GM12878 (cell line): ENCODE measurements around the gene ANKRD11. TPM values are rescaled to one million over a fixed set of nuclear protein-coding genes. Genes with fewer than 3 reads are reported as not detected.

Experiments
- ATAC-seq: fragments of 200-7000 bp; cut with Tn5 transposase; 3 replicates; pipeline ENCODE4 v1.9.1; 2020; ENCODE audit warnings: mild to moderate bottlenecking, moderate library complexity
- BruUV-seq: library from RNA; stranded (reverse); fragments of 400-500 nt; replicated peaks from 2 replicates; lab custom pipeline; 2021; lab: Mats Ljungman, UMichigan
- CTCF ChIA-PET: fragments of 300-600 bp; sonication (Branson Sonifier 250); formaldehyde crosslinking; extraction: SDS; loops from one replicate; lab custom pipeline; 2021; ENCODE audit warnings: inconsistent platforms; lab: Yijun Ruan, JAX
- POLR2A ChIA-PET: fragments of 350-600 bp; formaldehyde crosslinking; extraction: SDS; loops from one replicate; lab custom pipeline; 2021; ENCODE audit warnings: inconsistent platforms; lab: Charles Lee
- RAD21 ChIA-PET: fragments of 300-600 bp; sonication (Branson Sonifier 250); formaldehyde crosslinking; loops from one replicate; lab custom pipeline; 2023; ENCODE audit warnings: antibody characterized with exemption; ENCODE audit not compliant: unreplicated experiment; lab: Charles Lee
- SMC1A ChIA-PET: fragments of 300-600 bp; sonication (Branson Sonifier 250); formaldehyde crosslinking; loops from one replicate; lab custom pipeline; 2023; ENCODE audit not compliant: unreplicated experiment, uncharacterized antibody; lab: Charles Lee
- DNase-seq: peaks from one replicate; pipeline ENCODE4 v3.0.0-alpha.2; 2011; ENCODE audit warnings: low read depth, low spot score
- FAIRE-seq: peaks from 3 replicates; lab custom pipeline; 2011; peaks lifted over from hg19 to GRCh38; lab: Jason Lieb, UNC
- H2AFZ ChIP-seq: 2 replicates; pipeline ENCODE4 v1.6.0; 2011; ENCODE audit warnings: low read depth, low read length, control low read depth; ENCODE audit not compliant: control insufficient read depth
- H3K27ac ChIP-seq: 2 replicates; pipeline ENCODE4 v1.5.1; 2011; ENCODE audit warnings: control low read depth; ENCODE audit not compliant: control insufficient read depth, insufficient read depth
- H3K27me3 ChIP-seq, 2 experiments: replicated peaks in 1 of 2; 2 replicates each; pipeline versions ENCODE4 v1.6.0 to v1.6.1; 2011; ENCODE audit warnings: low read length in 1 of 2; ENCODE audit not compliant: control insufficient read depth in 2 of 2, insufficient read depth in 2 of 2
- H3K36me3 ChIP-seq, 2 experiments: 2 replicates each; pipeline ENCODE4 v1.5.1; 2011; ENCODE audit warnings: low read length in 1 of 2; ENCODE audit not compliant: control insufficient read depth in 2 of 2, insufficient read depth in 2 of 2
- H3K4me1 ChIP-seq: 2 replicates; pipeline ENCODE4 v1.6.1; 2011; ENCODE audit warnings: mild to moderate bottlenecking, low read length, moderate library complexity, mixed read lengths; ENCODE audit not compliant: control insufficient read depth, insufficient read depth
- H3K4me2 ChIP-seq: 2 replicates; pipeline ENCODE4 v1.6.0; 2011; ENCODE audit warnings: control low read depth; ENCODE audit not compliant: control insufficient read depth, insufficient read depth
- H3K4me3 ChIP-seq: fragments of 200-600 bp; sonication (generic); 2 replicates; pipeline ENCODE4 v1.5.1; 2016
- H3K79me2 ChIP-seq: 2 replicates; pipeline ENCODE4 v1.6.0; 2011; ENCODE audit warnings: low read length; ENCODE audit not compliant: control insufficient read depth, insufficient read depth
- H3K9ac ChIP-seq: 2 replicates; pipeline ENCODE4 v1.8.0; 2011; ENCODE audit warnings: low read length, control low read depth, mixed read lengths; ENCODE audit not compliant: control insufficient read depth, insufficient read depth
- H3K9me3 ChIP-seq: replicated peaks from 3 replicates; pipeline ENCODE4 v1.5.1; 2011; ENCODE audit warnings: mild to moderate bottlenecking, low read length; ENCODE audit not compliant: control insufficient read depth, insufficient read depth
- H4K20me1 ChIP-seq: 2 replicates; pipeline ENCODE4 v1.6.0; 2011; ENCODE audit not compliant: control insufficient read depth, insufficient read depth
- ESRRA ChIP-seq: IDR thresholded peaks from 2 replicates; pipeline ENCODE4 v1.6.1; 2012; ENCODE audit warnings: mild to moderate bottlenecking, low read length, improper control_type of control experiment
- ETV6 ChIP-seq, 2 experiments: fragments of 450-650 bp in 1 of 2; IDR thresholded peaks in 1 of 2; conservative IDR thresholded peaks in 1 of 2; 2 replicates each; pipeline ENCODE4 v1.6.1; 2014; ENCODE audit warnings: antibody characterized with exemption in 1 of 2, borderline replicate concordance in 1 of 2, low read depth in 1 of 2, mild to moderate bottlenecking in 1 of 2, moderate library complexity in 1 of 2
- KLF5 ChIP-seq: fragments of 450-650 bp; IDR thresholded peaks from 2 replicates; pipeline ENCODE4 v1.6.1; 2014; ENCODE audit warnings: mild to moderate bottlenecking; ENCODE audit not compliant: partially characterized antibody
- NFXL1 ChIP-seq: fragments of 450-650 bp; IDR thresholded peaks from 2 replicates; pipeline ENCODE4 v1.6.1; 2017; ENCODE audit warnings: antibody characterized with exemption, mild to moderate bottlenecking, borderline replicate concordance
- NFYB ChIP-seq: IDR thresholded peaks from 2 replicates; pipeline ENCODE4 v1.6.1; 2011; ENCODE audit warnings: low read depth, mild to moderate bottlenecking, low read length, improper control_type of control experiment, moderate library complexity; ENCODE audit not compliant: insufficient read depth
- NR2F1 ChIP-seq: fragments of 450-650 bp; conservative IDR thresholded peaks from 2 replicates; pipeline ENCODE4 v1.6.1; 2017; ENCODE audit warnings: mild to moderate bottlenecking
- POLR2AphosphoS5 ChIP-seq: IDR thresholded peaks from 2 replicates; pipeline ENCODE4 v1.6.1; 2011; ENCODE audit warnings: mild to moderate bottlenecking, low read length, inconsistent platforms
- SKIL ChIP-seq: fragments of 450-650 bp; IDR thresholded peaks from 2 replicates; pipeline ENCODE4 v1.6.1; 2017; ENCODE audit warnings: mild to moderate bottlenecking, low read depth, inconsistent platforms; ENCODE audit not compliant: poor library complexity, severe bottlenecking
- TAF1 ChIP-seq: IDR thresholded peaks from 2 replicates; pipeline ENCODE4 v1.6.1; 2011; ENCODE audit warnings: mild to moderate bottlenecking, low read depth, low read length, borderline replicate concordance
- ZSCAN29 ChIP-seq: fragments of 450-650 bp; IDR thresholded peaks from 2 replicates; pipeline ENCODE4 v1.6.1; 2017; ENCODE audit warnings: mild to moderate bottlenecking, moderate library complexity
- WGBS: methylation state at CpG from one replicate; pipeline ENCODE4 v1.1.6; 2016; ENCODE audit warnings: low lambda C conversion rate; ENCODE audit not compliant: insufficient replicate concordance, insufficient coverage; ENCODE audit errors: missing lambda C conversion rate; 5-methylcytosine and 5-hydroxymethylcytosine counted together
- in situ Hi-C: fragments of 300-500 bp; cut with MboI; formaldehyde crosslinking; loops from 9 replicates; pipeline ENCODE4 v1.14.3; 2018; ENCODE audit warnings: mixed read lengths
- intact Hi-C: fragments of 100-400 bp; cut with micrococcal nuclease; formaldehyde crosslinking; loops from one replicate; pipeline ENCODE4 v1.14.2; 2022; ENCODE audit not compliant: unreplicated experiment
- polyA plus RNA-seq, 11 experiments: library from polyadenylated mRNA; depleted of rRNA in 4 of 11; unstranded in 6 of 11; stranded (reverse) in 5 of 11; fragments of >200 nt; fragmentation: Nextera tagmentation in 4 of 11; fragmentation: Illumina TruSeq in 1 of 11; extraction: Ambion mirVana in 4 of 11; extraction: Trizol in 1 of 11; gene quantifications; 1 replicate in 1 of 11; 2 replicates in 10 of 11; pipeline versions ENCODE4 v1.2.1 to v1.2.3, GENCODE V29; 2011 to 2016; ENCODE audit warnings: inconsistent platforms in 2 of 11, missing spikeins in 2 of 11, low read depth in 1 of 11
- total RNA-seq, 4 experiments: library from RNA; depleted of rRNA in 3 of 4; stranded (reverse); fragments of >200 nt in 3 of 4; fragmentation: Illumina TruSeq in 1 of 4; extraction: Trizol in 1 of 4; gene quantifications; 2 replicates each; pipeline versions ENCODE4 v1.2.1 to v1.2.3, GENCODE V29; 2013 to 2021
- TF ChIP-seq, protein P1 (sequence below), 3 experiments: IDR thresholded peaks in 2 of 3; conservative IDR thresholded peaks in 1 of 3; 2 replicates each; pipeline ENCODE4 v1.5.1; 2011; ENCODE audit warnings: low read depth in 3 of 3, low read length in 3 of 3, mild to moderate bottlenecking in 3 of 3, control low read depth in 2 of 3, moderate library complexity in 2 of 3, inconsistent platforms in 1 of 3, mixed read lengths in 1 of 3; ENCODE audit not compliant: control insufficient read depth in 2 of 3, insufficient read depth in 1 of 3; ENCODE audit errors: extremely low read depth in 1 of 3
- TF ChIP-seq, protein P2 (sequence below): IDR thresholded peaks from 2 replicates; pipeline ENCODE4 v1.6.1; 2011; ENCODE audit warnings: low read depth, mild to moderate bottlenecking, low read length, moderate library complexity, borderline replicate concordance; ENCODE audit errors: extremely low read depth
- TF ChIP-seq, protein P3 (sequence below): fragments of 450-650 bp; formaldehyde crosslinking; IDR thresholded peaks from 2 replicates; pipeline ENCODE4 v1.5.0; 2022; ENCODE audit warnings: mild to moderate bottlenecking, missing genetic modification characterization

Gene ANKRD11
- total and polyA plus RNA-seq, 10 of the 15 experiments (the other 5 are each of a cell fraction or from before 2014, with no cell fraction given), result 5.1 to 103 (median 27.4) TPM

DNA sequence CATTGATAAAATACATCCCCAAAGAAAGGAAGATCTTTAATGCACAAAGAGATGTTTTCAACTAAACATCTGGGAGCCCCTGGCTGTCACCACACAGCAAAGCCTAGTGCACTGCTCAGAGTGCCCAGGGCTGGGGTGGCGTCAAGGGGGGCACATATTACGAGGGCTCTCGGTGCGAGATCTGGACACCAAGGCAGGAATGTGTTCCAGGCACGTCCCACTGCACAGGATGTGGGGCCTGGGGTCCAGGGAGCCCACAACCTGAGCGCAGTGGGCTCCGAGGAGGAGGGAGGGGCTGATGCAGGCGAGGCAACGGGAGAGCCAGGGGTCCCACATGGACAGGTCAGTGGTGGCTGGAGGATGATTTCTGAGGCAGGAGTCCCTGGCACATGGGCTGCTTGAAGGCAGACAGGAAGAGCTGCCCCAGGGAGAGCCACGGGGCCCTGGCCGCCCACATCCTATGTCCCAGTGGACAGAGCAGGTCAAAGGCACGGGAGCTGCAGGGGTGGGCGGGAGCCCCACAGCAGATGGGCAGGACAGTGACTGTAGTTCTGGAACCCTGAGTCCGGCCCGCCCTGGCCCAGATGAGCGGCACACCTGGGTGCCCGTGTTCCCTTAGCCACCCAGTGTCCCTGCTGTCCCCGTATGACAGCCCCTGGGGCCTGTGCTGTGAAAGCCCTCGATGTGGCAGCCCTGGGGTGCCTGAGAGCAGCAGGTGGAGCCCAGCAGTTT lies 216.5 kb downstream of the ANKRD11 start (continued):
- TF ChIP-seq NFXL1 (no peak), TAF1 (no peak)
- TF ChIP-seq, all 136 proteins: peak for 2

DNA sequence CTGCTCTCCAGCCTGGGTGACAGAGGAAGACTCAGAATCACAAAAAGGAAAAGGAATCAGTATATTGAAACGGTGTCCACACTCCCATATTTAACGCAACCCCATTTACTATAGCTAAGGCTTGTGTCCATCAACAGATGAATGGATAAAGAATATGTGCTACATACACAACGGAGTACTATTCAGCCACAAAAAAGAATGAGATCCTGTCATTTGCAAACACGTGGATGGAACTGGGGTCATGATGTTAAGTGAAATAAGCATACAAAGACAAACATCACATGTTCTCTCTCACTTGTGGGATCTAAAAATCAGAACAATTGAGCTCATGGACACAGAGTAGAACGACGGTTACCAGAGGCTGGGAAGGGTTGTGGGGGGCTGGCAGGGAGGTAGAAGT lies 217.7 kb downstream of the ANKRD11 start:
- WGBS, result 87% methylated on average over 6 of the region's 6 CpGs
- FAIRE-seq (no peak), ATAC-seq (no peak), DNase-seq (no peak)
- Histone ChIP-seq H3K4me2 (no peak overlapping the region), H4K20me1 (no peaks in the 10 kb centered on the region), H2AFZ (no peak overlapping the region), H3K36me3 (peaks cover 26 to 31% of the 10 kb centered on the region in 2 experiments), H3K27ac (no peak overlapping the region), H3K9me3 (no peaks in the 10 kb centered on the region), H3K4me3 (no peak overlapping the region), H3K79me2 (no peaks in the 10 kb centered on the region), H3K9ac (no peak overlapping the region), H3K27me3 (no peaks in the 10 kb centered on the region), H3K4me1 (no peaks in the 10 kb centered on the region)
- intact Hi-C loops, result no loop called here
- ChIA-PET POLR2A (interaction anchor here (0.6 kb wide), 1 partner anchor 637 kb away, joined by 3 read pairs; no protein-coding TSS in a partner anchor), RAD21 (interaction anchor here (0.5 kb wide), 1 partner anchor 31 kb away, joined by 4 read pairs; no protein-coding TSS in a partner anchor), CTCF (no interaction called here), SMC1A (interaction anchor here (0.9 kb wide), 1 partner anchor 270 kb away, joined by 3 read pairs; no protein-coding TSS in a partner anchor)
- in situ Hi-C loops, result no loop called here
- BruUV-seq, result no TSS peak
- no peak for TF ChIP-seq ZSCAN29
- no peak for TF ChIP-seq ETV6 (conservative IDR thresholded peaks at IDR 0.05 in 1 of 2, IDR thresholded peaks at IDR 0.05 in 1 of 2; ENCODE audit: borderline replicate concordance in 1 of 2, low read depth in 1 of 2)
- TF ChIP-seq KLF5, result no peak
- TF ChIP-seq NR2F1, result no peak
- TF ChIP-seq, protein P1, sequence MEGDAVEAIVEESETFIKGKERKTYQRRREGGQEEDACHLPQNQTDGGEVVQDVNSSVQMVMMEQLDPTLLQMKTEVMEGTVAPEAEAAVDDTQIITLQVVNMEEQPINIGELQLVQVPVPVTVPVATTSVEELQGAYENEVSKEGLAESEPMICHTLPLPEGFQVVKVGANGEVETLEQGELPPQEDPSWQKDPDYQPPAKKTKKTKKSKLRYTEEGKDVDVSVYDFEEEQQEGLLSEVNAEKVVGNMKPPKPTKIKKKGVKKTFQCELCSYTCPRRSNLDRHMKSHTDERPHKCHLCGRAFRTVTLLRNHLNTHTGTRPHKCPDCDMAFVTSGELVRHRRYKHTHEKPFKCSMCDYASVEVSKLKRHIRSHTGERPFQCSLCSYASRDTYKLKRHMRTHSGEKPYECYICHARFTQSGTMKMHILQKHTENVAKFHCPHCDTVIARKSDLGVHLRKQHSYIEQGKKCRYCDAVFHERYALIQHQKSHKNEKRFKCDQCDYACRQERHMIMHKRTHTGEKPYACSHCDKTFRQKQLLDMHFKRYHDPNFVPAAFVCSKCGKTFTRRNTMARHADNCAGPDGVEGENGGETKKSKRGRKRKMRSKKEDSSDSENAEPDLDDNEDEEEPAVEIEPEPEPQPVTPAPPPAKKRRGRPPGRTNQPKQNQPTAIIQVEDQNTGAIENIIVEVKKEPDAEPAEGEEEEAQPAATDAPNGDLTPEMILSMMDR (IDR thresholded peaks at IDR 0.05 in 2 of 3, conservative IDR thresholded peaks at IDR 0.05 in 1 of 3; ENCODE audit: control insufficient read depth in 2 of 3, extremely low read depth in 1 of 3, insufficient read depth in 1 of 3, low read depth in 3 of 3, low read length in 3 of 3), result no peak
- no peak for TF ChIP-seq NFYB
- TF ChIP-seq, protein P2, sequence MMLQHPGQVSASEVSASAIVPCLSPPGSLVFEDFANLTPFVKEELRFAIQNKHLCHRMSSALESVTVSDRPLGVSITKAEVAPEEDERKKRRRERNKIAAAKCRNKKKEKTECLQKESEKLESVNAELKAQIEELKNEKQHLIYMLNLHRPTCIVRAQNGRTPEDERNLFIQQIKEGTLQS, result no peak
- no peak for TF ChIP-seq SKIL
- TF ChIP-seq, protein P3, sequence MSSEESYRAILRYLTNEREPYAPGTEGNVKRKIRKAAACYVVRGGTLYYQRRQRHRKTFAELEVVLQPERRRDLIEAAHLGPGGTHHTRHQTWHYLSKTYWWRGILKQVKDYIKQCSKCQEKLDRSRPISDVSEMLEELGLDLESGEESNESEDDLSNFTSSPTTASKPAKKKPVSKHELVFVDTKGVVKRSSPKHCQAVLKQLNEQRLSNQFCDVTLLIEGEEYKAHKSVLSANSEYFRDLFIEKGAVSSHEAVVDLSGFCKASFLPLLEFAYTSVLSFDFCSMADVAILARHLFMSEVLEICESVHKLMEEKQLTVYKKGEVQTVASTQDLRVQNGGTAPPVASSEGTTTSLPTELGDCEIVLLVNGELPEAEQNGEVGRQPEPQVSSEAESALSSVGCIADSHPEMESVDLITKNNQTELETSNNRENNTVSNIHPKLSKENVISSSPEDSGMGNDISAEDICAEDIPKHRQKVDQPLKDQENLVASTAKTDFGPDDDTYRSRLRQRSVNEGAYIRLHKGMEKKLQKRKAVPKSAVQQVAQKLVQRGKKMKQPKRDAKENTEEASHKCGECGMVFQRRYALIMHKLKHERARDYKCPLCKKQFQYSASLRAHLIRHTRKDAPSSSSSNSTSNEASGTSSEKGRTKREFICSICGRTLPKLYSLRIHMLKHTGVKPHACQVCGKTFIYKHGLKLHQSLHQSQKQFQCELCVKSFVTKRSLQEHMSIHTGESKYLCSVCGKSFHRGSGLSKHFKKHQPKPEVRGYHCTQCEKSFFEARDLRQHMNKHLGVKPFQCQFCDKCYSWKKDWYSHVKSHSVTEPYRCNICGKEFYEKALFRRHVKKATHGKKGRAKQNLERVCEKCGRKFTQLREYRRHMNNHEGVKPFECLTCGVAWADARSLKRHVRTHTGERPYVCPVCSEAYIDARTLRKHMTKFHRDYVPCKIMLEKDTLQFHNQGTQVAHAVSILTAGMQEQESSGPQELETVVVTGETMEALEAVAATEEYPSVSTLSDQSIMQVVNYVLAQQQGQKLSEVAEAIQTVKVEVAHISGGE (CRISPR knock-in tag), result no peak
- no peak for TF ChIP-seq ESRRA
- TF ChIP-seq POLR2AphosphoS5, result no peak
